Spleen (tissue), 7 donors: ENCODE measurements around the gene GGTLC3.
"Not testable (repeated sequence)": the region's sequence is repeated elsewhere in the genome, so short reads cannot be mapped to it uniquely, and the experiment has no call there.

ENCODE experiments used
- CTCF ChIP-seq, 11 experiments: fragments of 200-600 bp in 7 of 11; fragments of 450-650 bp in 4 of 11; sonication (generic) in 4 of 11; IDR thresholded peaks in 8 of 11; conservative IDR thresholded peaks in 3 of 11; 1 replicate in 7 of 11; 2 replicates in 4 of 11; pipeline versions ENCODE4 v1.4.0 to v1.8.0; 2016 to 2021; ENCODE audit warnings: antibody characterized with exemption in 11 of 11, inconsistent platforms in 4 of 11, mild to moderate bottlenecking in 1 of 11
- POLR2AphosphoS5 ChIP-seq, 3 donors: sonication (generic); formaldehyde crosslinking; IDR thresholded peaks; one replicate each; pipeline ENCODE4 v1.5.1; 2017; ENCODE audit warnings: antibody characterized with exemption in 3 of 3
- donor health status: DM: no; HTN: no; CAD: no; lungs with moderate emphysema.
- donor health status: DM: no; HTN: no; CAD: no.
- donor health status: DM: no; HTN: no; CAD: no.

DNA sequence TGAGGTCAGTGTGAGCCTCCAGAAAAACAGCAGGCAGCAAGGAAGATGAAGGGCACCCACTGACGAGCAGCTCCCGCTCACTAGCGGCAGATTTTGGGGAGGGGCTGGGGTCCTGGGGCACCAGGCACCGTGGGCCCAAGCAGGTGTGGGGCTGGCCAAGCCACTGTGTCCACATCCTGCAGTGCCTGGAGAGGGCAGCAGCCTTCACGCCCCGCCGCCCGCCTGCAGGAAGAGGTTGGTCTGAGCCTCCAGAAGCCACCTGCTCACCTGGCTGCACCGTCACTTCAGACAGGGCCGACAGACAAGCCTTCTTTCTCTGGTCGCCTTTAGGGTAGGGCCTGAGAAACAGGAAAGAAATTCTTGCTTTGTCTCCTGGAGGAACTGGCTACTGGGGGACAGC is 25.4 kb upstream of the GGTLC3 start:
- not testable (repeated sequence) for TF ChIP-seq CTCF (IDR thresholded peaks at IDR 0.05 in 8 of 11, conservative IDR thresholded peaks at IDR 0.05 in 3 of 11); POLR2AphosphoS5 (IDR thresholded peaks at IDR 0.05)
